A673 (cell line): Measurements from ENCODE around the gene NDUFB10. TPM values are rescaled to one million over a fixed set of nuclear protein-coding genes. Genes with fewer than 3 reads are reported as not detected.

Experiments
- BruUV-seq: library from RNA; stranded (reverse); fragments of 400-500 nt; replicated peaks from 2 replicates; lab custom pipeline; 2021; lab: Mats Ljungman, UMichigan
- CTCF ChIA-PET: fragments of 300-600 bp; sonication (Branson Sonifier 250); formaldehyde crosslinking; loops from one replicate; lab custom pipeline; 2022; ENCODE audit warnings: antibody characterized with exemption; lab: Charles Lee
- POLR2A ChIA-PET: fragments of 300-600 bp; sonication (Branson Sonifier 250); formaldehyde crosslinking; loops from one replicate; lab custom pipeline; 2022; ENCODE audit warnings: antibody characterized with exemption; ENCODE audit not compliant: low non-redundant PET; lab: Charles Lee
- DNase-seq: peaks from one replicate; pipeline ENCODE4 v3.0.0-alpha.2; 2015; ENCODE audit warnings: low spot score
- H3K27ac ChIP-seq: fragments of 200-600 bp; sonication (generic); 2 replicates; pipeline ENCODE4 v1.5.1; 2016; ENCODE audit warnings: mixed run types, low read depth, mild to moderate bottlenecking, mixed read lengths, antibody characterized with exemption, low read length; ENCODE audit not compliant: poor library complexity, severe bottlenecking
- H3K27me3 ChIP-seq: fragments of 200-600 bp; sonication (generic); replicated peaks from 2 replicates; pipeline ENCODE4 v1.6.1; 2017; ENCODE audit warnings: mixed run types, low read depth, mild to moderate bottlenecking, mixed read lengths, antibody characterized with exemption, low read length; ENCODE audit not compliant: insufficient read depth, poor library complexity
- H3K36me3 ChIP-seq: fragments of 200-600 bp; sonication (generic); 2 replicates; pipeline ENCODE4 v1.6.1; 2016; ENCODE audit warnings: mixed run types, mild to moderate bottlenecking, mixed read lengths, antibody characterized with exemption, low read length; ENCODE audit not compliant: insufficient read depth, poor library complexity, severe bottlenecking
- H3K4me1 ChIP-seq: fragments of 200-600 bp; sonication (generic); 2 replicates; pipeline ENCODE4 v1.6.1; 2017; ENCODE audit warnings: mixed run types, mild to moderate bottlenecking, mixed read lengths, antibody characterized with exemption, low read length; ENCODE audit not compliant: insufficient read depth, poor library complexity, severe bottlenecking
- H3K4me3 ChIP-seq: fragments of 200-600 bp; sonication (generic); 2 replicates; pipeline ENCODE4 v1.5.1; 2016; ENCODE audit warnings: low read depth, mixed run types, mild to moderate bottlenecking, mixed read lengths, low read length; ENCODE audit not compliant: poor library complexity, severe bottlenecking
- H3K9me3 ChIP-seq: fragments of 200-600 bp; sonication (generic); 2 replicates; pipeline ENCODE4 v1.6.1; 2016; ENCODE audit warnings: mixed run types, low read depth, mild to moderate bottlenecking, mixed read lengths, antibody characterized with exemption, low read length; ENCODE audit not compliant: poor library complexity, severe bottlenecking
- EZH2 ChIP-seq: fragments of 200-600 bp; sonication (generic); IDR thresholded peaks from 2 replicates; pipeline ENCODE4 v1.6.1; 2017; ENCODE audit warnings: borderline replicate concordance, low read depth, mild to moderate bottlenecking, mixed read lengths, antibody characterized with exemption, low read length; ENCODE audit not compliant: poor library complexity, severe bottlenecking
- intact Hi-C: fragments of 100-400 bp; cut with micrococcal nuclease; formaldehyde crosslinking; loops from one replicate; pipeline ENCODE4 v1.10.0; 2022; ENCODE audit not compliant: unreplicated experiment
- total RNA-seq: library from RNA; stranded (reverse); gene quantifications from 2 replicates; pipeline ENCODE4 v1.2.3, GENCODE V29; 2021
- TF ChIP-seq, protein P1 (sequence below): fragments of 300-800, 200-600 bp; sonication (generic); conservative IDR thresholded peaks from 2 replicates; pipeline ENCODE4 v1.5.1; 2017; ENCODE audit warnings: low read depth, mild to moderate bottlenecking, antibody characterized with exemption, low read length, moderate library complexity, mixed read lengths

Gene NDUFB10
- total RNA-seq, 1 experiment from 2014 or later = 178 TPM

DNA sequence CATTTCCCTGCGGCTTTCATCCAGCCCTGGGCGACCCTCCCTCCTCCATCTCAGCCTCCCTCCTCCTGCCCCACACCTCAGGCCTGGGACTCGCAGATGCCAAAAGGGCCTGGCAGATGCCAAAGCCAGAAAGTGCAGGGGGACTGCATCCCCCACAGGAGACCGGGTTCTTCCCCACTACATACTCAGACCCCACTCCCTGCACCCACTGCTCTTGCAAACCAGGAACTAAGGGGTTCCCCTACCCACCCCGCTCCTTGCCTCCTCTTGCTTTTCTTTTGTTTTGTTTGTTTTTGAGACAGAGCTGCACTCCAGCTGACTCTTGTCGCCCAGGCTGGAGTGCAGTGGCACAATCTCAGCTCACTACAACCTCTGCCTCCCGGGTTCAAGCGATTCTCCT, 44.4 kb upstream of the NDUFB10 start:
- no peak for TF ChIP-seq EZH2
- TF ChIP-seq, protein P1, sequence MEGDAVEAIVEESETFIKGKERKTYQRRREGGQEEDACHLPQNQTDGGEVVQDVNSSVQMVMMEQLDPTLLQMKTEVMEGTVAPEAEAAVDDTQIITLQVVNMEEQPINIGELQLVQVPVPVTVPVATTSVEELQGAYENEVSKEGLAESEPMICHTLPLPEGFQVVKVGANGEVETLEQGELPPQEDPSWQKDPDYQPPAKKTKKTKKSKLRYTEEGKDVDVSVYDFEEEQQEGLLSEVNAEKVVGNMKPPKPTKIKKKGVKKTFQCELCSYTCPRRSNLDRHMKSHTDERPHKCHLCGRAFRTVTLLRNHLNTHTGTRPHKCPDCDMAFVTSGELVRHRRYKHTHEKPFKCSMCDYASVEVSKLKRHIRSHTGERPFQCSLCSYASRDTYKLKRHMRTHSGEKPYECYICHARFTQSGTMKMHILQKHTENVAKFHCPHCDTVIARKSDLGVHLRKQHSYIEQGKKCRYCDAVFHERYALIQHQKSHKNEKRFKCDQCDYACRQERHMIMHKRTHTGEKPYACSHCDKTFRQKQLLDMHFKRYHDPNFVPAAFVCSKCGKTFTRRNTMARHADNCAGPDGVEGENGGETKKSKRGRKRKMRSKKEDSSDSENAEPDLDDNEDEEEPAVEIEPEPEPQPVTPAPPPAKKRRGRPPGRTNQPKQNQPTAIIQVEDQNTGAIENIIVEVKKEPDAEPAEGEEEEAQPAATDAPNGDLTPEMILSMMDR = no peak
- Histone ChIP-seq H3K4me3 (no peak overlapping the region), H3K36me3 (no peaks in the 10 kb centered on the region), H3K27me3 (peaks cover 43% of the 10 kb centered on the region), H3K27ac (no peak overlapping the region), H3K9me3 (no peaks in the 10 kb centered on the region), H3K4me1 (no peaks in the 10 kb centered on the region)
- ChIA-PET POLR2A (no interaction called here), CTCF (no interaction called here)
- intact Hi-C loops = no loop called here
- BruUV-seq = no TSS peak
- no peak for DNase-seq

DNA sequence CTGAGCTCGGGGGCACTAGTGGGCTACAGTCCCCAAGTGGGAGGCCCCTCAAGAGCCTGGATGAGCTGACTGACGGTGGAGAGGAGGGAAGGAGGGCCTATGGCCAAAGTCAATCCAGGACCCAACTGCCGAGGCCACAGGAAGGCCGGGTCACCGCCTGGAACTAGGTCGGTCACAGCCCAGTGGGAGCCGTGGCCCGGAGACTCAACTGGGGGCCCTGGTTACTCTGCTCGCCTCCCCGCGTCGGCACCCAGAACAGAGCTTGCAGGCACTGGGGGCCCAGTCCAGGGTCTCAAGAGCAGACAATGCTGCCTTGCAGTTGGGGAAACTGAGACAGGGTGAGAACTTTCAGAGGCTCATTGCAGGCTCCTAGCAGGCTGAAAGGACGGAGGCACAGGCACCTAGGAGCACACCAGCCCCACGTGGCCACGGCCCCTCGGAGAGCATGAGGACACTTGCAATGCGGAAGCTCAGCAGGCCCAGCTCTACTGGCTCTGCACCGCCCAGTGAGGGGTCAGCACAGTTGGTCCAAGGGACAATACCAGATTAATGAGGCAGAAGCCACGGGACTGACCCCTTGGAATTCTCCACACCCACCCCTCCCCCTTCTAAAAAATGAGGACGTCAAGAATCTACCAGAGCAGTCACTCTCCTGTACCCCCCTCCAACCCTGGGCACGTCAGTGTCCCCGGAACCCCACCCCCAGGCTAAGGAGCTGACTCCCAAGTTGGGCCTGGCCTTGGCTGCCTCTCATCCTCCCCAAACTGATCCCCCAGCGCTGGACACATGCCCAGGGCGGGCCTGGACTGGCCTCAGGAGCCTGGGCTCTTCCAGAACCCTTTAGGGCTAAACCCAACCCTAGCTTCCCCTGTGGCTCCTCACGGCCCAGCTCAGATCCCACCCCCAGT, 43.4 kb upstream of the NDUFB10 start:
- DNase-seq = no peak
- H3K27ac ChIP-seq = no peak overlapping the region
- intact Hi-C loops = no loop called here
- BruUV-seq = no TSS peak
- H3K4me3 ChIP-seq = no peak overlapping the region
- ChIA-PET POLR2A (interaction anchor here (0.6 kb wide), 1 partner anchor 30 kb away, joined by 3 read pairs; no protein-coding TSS in a partner anchor), CTCF (interaction anchor here (0.6 kb wide), 1 partner anchor 11 kb away, joined by 7 read pairs; no protein-coding TSS in a partner anchor)
- H3K27me3 ChIP-seq = peaks cover 52% of the 10 kb centered on the region
- no peaks in the 10 kb centered on the region for H3K36me3 ChIP-seq
- TF ChIP-seq, protein P1 = no peak
- TF ChIP-seq EZH2 = no peak
- H3K4me1 ChIP-seq = no peaks in the 10 kb centered on the region
- no peaks in the 10 kb centered on the region for H3K9me3 ChIP-seq

DNA sequence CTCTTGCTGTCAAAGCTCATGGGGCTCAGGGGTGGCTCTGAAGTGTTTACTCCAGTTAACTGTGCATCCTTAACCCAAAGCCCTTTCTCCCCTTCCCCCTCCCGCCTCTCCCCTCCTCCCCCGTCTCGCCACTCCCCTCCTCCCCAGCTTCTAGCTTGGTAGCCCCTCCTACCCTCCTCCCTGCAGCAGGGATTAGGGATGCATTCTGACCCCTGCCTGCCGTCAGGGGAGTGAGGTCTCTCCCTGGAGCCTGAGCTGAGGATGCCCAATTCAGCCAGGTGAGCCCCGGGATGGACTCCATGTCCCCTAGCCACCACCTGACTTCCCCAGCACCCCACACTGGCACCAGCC, 42.7 kb upstream of the NDUFB10 start:
- H3K4me3 ChIP-seq = no peak overlapping the region
- no peak for DNase-seq
- intact Hi-C loops = no loop called here
- POLR2A ChIA-PET = interaction anchor here (0.6 kb wide), 1 partner anchor 30 kb away, joined by 3 read pairs; no protein-coding TSS in a partner anchor
- CTCF ChIA-PET = interaction anchor here (0.6 kb wide), 1 partner anchor 11 kb away, joined by 7 read pairs; no protein-coding TSS in a partner anchor
- no peak overlapping the region for H3K27ac ChIP-seq
- H3K27me3 ChIP-seq = peaks cover 58% of the 10 kb centered on the region
- H3K4me1 ChIP-seq = no peaks in the 10 kb centered on the region
- no peaks in the 10 kb centered on the region for H3K9me3 ChIP-seq
- H3K36me3 ChIP-seq = no peaks in the 10 kb centered on the region
- BruUV-seq = no TSS peak
- TF ChIP-seq, protein P1 = no peak
- TF ChIP-seq EZH2 = no peak
